H1 (cell line): ENCODE results near the gene TNIK.

Experiments
- BRCA1 ChIP-seq: IDR thresholded peaks from 2 replicates; pipeline ENCODE4 v1.6.1; 2012; ENCODE audit warnings: low read depth, low read length, improper control_type of control experiment
- CEBPB ChIP-seq: IDR thresholded peaks from 2 replicates; pipeline ENCODE4 v1.6.1; 2012; ENCODE audit warnings: low read depth, low read length
- EP300 ChIP-seq, 2 experiments: IDR thresholded peaks; 1 replicate in 1 of 2; 2 replicates in 1 of 2; pipeline ENCODE4 v1.6.1; 2011 to 2012; ENCODE audit warnings: low read depth in 2 of 2, low read length in 2 of 2, mild to moderate bottlenecking in 2 of 2, borderline replicate concordance in 1 of 2, inconsistent platforms in 1 of 2, moderate library complexity in 1 of 2
- RFX5 ChIP-seq: IDR thresholded peaks from 2 replicates; pipeline ENCODE4 v1.6.1; 2011; ENCODE audit warnings: low read depth, low read length, improper control_type of control experiment, borderline replicate concordance
- TF ChIP-seq, protein P1 (sequence below), 3 experiments: IDR thresholded peaks; 1 replicate in 2 of 3; 2 replicates in 1 of 3; pipeline versions ENCODE4 v1.5.1 to v1.6.1; 2011; ENCODE audit warnings: low read length in 3 of 3, mild to moderate bottlenecking in 3 of 3, inconsistent platforms in 2 of 3, low read depth in 1 of 3, moderate library complexity in 1 of 3; ENCODE audit not compliant: insufficient read depth in 1 of 3; ENCODE audit errors: control extremely low read depth in 1 of 3
- TF ChIP-seq, protein P2 (sequence below): IDR thresholded peaks from 2 replicates; pipeline ENCODE4 v1.6.1; 2012; ENCODE audit warnings: inconsistent platforms

DNA sequence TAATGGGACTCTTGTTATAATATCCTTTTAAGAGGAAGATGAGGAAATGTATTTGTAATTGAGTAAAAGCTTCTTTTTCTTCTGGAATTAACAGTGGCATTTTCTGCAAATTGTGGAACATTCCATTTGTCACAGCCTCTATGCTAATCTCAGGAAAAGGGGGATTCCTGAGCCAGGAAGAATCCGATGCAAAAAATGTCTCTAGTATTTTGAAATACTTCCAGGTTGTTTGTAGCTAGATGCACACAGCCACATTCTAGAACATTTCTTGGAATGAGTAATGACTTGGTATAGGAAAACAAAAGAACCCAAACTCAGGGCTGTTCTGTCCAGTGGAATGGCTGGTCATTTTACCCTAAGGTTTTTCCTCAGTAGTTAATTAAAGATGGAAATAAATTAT is 335.2 kb downstream of the TNIK start:
- TF ChIP-seq RFX5 (no peak), BRCA1 (no peak), CEBPB (no peak), EP300 (IDR thresholded peaks at IDR 0.05; ENCODE audit: borderline replicate concordance in 1 of 2, low read depth in 2 of 2, low read length in 2 of 2) (no peak)
- TF ChIP-seq, protein P1, sequence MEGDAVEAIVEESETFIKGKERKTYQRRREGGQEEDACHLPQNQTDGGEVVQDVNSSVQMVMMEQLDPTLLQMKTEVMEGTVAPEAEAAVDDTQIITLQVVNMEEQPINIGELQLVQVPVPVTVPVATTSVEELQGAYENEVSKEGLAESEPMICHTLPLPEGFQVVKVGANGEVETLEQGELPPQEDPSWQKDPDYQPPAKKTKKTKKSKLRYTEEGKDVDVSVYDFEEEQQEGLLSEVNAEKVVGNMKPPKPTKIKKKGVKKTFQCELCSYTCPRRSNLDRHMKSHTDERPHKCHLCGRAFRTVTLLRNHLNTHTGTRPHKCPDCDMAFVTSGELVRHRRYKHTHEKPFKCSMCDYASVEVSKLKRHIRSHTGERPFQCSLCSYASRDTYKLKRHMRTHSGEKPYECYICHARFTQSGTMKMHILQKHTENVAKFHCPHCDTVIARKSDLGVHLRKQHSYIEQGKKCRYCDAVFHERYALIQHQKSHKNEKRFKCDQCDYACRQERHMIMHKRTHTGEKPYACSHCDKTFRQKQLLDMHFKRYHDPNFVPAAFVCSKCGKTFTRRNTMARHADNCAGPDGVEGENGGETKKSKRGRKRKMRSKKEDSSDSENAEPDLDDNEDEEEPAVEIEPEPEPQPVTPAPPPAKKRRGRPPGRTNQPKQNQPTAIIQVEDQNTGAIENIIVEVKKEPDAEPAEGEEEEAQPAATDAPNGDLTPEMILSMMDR (IDR thresholded peaks at IDR 0.05; ENCODE audit: control extremely low read depth in 1 of 3, insufficient read depth in 1 of 3, low read depth in 1 of 3, low read length in 3 of 3): no peak
- TF ChIP-seq, protein P2, sequence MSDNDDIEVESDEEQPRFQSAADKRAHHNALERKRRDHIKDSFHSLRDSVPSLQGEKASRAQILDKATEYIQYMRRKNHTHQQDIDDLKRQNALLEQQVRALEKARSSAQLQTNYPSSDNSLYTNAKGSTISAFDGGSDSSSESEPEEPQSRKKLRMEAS: no peak
